ENCODE measurements around the gene KRTCAP2.
"Not testable (repeated sequence)": the region's sequence is repeated elsewhere in the genome, so short reads cannot be mapped to it uniquely, and the experiment has no call there.

KRTCAP2 gene

GRCh38 chr1:155182052-155182550, 9.0 kb upstream of the KRTCAP2 start:
- no peak for DNase-seq

GRCh38 chr1:155181371-155182051, 8.4 kb upstream of the KRTCAP2 start:
- DNase-seq, result no peak

DNA sequence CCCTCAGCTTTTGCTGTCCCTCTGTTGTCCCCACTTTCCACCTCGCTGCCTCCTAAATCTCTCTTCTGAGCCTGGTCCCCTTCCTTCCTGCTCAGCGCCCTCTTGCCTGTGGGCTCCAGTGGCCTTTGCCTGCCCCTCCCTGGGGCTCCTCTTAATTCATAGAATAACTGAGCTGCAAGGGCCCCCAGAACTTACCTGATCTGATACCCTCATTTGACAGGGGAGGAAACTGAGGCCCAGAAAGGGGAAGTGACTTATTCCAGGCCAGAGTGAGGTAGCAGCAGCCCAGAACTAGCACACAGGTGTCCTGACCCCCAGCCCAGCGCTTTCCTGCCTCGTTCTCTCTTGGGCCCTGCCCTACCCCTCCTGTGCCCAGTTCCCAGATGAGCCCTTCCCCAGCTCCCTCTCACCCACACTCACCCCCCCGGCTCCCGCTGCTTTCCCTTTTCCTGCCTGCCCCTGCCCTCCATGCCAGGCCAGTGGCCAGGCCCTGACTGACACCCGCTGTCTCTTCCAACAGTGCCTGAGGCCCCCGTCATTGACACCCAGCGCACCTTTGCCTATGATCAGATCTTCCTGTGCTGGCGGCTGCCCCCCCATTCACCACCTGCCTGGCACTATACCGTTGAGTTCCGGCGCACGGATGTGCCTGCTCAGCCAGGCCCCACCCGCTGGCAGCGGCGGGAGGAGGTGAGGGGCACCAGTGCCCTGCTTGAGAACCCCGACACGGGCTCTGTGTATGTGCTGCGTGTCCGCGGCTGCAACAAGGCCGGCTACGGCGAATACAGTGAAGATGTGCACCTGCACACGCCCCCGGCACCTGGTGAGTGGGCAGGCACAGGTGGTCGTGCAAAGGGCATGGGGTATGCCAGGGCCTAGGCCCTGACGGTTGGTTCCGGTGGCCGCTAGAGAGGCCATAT, 6.3 kb upstream of the KRTCAP2 start:
- no peak for DNase-seq

DNA sequence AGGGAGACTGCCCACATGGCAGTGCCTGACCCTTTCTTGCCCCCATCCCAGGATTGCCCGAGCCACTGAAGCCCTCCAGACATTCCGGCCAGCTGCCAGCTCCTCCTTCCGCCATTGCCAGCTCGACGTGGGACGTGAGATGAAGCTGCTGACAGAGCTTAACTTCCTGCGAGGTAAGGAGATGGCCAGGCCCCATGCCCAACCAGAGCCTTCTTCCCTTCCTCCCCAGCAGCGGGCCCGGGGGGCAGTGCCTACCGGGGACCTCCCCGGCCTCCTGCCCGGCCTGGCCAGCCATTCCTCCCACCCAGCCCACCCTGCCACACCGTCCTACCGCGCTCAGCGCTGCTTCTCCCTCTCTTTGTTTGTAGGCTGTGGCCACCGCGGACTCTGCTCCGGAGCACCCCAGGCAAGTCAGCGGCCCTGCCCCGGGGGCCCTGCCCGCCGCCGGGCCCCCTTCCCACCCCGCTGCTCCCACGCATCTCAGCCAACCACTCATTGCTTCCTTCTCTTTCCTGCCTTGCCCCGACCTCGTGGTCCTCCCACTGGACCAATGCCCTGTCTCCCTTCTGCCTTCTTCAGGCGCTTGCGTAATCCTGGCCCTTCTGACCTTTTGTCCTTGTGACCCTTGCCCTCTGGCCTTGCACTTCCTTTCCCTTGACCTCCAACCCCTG, 5.5 kb upstream of the KRTCAP2 start:
- DNase-seq, result no peak

DNA sequence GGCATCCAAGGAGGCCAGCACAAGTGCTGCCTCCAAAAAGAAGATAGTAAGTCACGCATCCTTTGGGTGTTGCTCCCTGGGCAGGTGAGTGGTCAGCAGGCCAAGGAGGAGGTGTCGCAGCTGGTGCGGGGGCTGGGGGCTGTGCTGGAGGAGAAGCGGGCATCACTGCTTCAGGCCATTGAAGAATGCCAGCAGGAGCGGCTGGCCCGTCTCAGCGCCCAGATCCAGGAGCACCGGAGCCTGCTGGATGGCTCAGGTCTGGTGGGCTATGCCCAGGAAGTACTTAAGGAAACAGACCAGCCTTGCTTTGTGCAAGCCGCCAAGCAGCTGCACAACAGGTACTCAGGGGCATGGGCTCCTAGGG, 4.8 kb upstream of the KRTCAP2 start:
- DNase-seq, result no peak

- DNase-seq, result no peak
Measured at GRCh38 chr1:155177192-155177917, 4.3 kb upstream of the KRTCAP2 start.

DNA sequence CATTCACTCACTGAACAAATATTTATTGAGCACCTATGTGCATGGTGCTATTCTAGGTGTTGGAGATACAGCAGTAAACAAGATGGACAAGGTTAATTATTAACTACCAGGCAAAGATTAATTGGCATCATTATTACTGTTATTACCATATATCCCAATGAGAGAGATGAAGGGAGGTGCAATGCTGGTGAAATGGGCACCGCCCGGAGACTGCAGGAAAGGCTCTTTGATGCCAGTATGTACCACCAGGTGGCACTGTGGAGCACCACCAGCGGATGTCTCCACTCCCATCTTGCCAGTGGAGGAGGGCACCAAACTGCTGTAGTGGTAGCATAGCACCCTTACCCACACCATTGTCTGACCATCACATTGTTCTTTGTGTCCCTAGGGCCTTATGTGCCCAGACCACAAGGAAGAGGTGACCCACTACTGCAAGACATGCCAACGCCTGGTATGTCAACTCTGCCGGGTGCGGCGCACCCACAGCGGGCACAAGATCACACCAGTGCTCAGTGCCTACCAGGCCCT, 3.5 kb upstream of the KRTCAP2 start:
- DNase-seq, result peak; percentile 17 to 39

GRCh38 chr1:155175927-155176371, 2.8 kb upstream of the KRTCAP2 start:
- no peak for DNase-seq

DNA sequence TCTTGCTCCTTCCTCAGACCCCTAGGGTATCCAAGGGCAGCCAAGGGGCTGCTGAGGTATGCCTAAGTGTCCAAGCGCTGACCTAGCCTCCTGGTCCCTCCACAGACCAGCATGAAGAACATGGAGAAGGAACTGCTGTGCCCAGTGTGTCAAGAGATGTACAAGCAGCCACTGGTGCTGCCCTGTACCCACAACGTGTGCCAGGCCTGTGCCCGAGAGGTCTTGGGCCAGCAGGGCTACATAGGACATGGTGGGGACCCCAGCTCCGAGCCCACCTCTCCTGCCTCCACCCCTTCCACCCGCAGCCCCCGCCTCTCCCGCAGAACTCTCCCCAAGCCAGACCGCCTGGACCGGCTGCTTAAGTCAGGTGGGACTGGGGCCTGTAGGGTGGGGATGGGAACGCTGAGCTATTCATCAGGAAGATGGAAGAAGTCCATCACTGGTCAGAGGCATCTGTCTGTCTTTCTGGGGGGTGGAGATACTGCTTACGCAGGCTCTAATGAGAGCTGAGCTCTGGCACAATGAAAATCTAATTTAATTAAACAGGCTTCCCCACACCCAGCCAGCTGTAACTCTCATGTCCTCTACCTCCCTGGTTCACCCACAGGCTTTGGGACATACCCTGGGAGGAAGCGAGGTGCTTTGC, 2.3 kb upstream of the KRTCAP2 start:
- no peak for DNase-seq

GRCh38 chr1:155174324-155175280, 1.5 kb upstream of the KRTCAP2 start:
- DNase-seq, result no peak

DNA sequence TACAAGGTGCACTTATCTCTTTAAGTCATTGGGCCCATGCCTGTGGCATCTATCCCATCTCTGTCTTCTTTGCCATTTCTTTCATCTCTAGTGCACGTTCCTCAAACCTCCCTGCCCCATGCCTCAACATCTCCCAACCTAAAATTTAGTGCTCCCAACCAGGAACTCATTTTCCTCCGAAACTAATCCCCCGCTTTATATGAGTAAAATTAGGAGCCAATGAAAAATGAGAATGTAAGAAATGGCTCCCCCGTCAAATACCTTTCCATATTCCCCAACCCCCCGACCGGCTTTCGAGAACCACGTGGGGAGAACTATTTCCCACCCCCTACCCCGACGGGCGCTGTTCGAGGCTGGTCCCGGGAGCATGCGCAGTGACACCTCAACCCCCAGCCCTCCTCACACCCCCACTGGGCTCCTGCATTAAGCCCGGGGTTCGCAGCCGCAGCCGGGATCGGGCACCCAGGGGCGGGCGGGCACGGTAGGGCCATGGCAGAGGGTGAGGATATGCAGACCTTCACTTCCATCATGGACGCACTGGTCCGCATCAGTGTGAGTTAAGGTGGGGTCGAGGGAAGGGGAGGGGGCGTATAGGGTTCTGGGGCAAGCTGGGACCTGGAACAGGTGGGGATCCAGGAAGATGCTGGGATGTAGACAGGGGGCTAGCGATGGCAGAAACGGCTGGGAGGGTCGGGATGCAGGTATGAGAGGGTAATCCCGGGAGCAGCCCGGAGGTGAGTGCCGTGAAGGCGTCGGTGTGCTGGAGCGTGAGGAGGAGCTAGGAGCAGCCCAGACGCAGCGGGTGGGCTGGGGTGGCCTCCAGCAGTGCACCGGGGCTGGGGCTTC, 597 bp upstream of the KRTCAP2 start, which contains the start of gene TRIM46:
TSS of gene TRIM46 (plus strand) at position 372 of the 846 bp plus-strand sequence. CDS start at position 490, 118 bp downstream.
- no peak for DNase-seq

DNA sequence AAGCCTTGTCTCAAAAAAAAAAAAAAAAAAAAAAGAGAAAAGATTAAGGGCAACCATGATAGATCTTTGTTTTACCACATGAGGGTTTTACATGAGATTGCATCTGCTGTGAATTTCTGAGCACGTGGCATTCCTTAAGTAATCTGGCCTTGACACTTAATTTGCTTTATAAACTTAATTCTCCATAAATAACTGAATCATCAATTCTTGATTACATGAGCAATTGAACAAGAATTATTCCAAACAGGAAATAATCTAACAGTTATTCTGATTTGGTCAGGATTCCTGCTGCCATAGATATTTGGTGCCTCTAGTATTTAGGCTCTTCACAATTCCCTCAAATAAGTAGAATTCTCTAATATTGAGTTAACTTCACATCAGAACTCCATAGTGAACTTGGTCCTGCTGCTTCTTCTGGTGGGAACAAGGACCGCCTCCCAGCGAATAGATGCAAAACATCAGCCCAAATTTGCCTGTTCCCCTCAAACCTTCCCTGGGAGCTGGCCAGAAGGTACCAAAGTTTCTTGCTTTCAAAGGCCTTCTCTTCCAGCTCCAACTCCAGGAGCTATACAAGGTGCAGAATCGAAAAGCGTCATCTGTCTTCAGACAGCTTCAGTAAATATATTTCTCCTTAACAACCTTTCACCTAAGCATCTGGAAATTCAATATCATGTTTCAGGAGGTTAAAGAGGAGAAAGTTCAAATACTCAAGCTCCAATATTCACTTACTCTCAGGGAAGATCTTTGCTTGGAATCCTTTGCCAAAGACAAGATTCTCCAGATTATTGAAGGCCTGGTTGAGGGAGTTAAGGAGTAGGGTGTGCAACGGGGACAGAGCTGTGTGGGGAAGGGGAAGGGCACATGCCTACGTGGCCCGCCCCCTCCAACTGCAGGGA, 1.0 kb downstream of the KRTCAP2 start:
- no peak for DNase-seq

DNA sequence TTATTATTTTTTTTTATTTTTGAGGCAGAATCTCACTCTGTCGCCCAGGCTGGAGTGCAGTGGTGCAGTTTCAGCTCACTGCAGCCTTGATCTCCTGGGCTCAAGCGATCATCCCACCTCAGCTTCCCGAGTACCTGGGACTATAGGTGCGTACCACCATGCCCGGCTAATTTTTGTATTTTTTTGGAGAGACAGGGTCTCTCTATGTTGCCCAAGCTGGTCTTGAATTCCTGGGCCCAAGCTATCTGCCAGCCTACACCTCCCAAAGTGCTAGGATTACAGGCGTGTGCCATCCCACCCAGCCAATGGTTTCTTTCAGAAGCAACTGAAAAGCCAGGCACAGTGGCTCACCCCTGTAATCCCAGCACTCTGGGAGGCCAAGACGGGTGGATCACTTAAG, 2.3 kb downstream of the KRTCAP2 start:
- DNase-seq, result no peak

- DNase-seq, result no peak
Measured at GRCh38 chr1:155170101-155170785, 2.9 kb downstream of the KRTCAP2 start.

GRCh38 chr1:155169541-155169940, 3.6 kb downstream of the KRTCAP2 start:
- DNase-seq, result no peak

DNA sequence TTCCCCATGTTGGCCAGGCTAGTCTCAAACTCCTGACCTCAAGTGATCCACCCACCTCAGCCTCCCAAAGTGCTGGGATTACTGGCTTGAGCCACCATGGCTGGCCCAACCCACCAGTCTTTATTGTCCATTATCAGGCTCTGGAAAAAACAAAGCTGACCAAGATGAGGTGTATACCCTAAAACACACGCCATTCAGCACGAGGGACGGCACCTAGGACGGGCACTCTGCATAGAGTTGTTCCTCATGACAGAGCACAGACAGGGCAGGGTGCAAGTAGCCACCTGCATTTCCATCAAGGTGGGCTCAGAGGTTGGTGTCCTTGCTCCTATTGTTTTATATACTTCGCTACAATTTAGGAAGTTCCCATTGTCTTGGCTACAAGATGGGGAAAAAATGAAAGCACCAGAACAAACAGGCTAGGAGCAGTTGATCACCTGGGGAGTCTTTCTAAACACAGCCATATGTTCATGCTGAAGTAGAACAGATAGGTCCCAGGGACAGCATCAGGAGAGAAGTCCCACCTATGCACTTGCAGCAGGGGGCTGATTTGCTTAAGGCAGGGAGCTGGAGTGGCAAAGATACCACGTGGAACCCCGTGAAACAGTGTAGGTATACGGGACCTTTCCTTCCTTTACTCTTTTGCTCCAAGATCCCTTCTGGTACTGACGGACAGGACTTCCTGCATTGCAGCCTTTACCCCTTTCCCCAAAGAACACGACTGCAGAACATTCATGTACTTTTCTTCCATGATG, 4.5 kb downstream of the KRTCAP2 start:
- DNase-seq, result no peak

GRCh38 chr1:155168105-155168445, 5.0 kb downstream of the KRTCAP2 start:
- DNase-seq, result not testable (repeated sequence)

All from SW 1271 (cell line).